NT2/D1 (cell line): ENCODE data around the gene SYT1.

ENCODE experiments used
- DNase-seq: peaks from one replicate; pipeline ENCODE4 v3.0.0-alpha.2; 2011; ENCODE audit warnings: low read depth, low spot score
- H3K27me3 ChIP-seq: 2 replicates; pipeline ENCODE4 v1.6.0; 2011; ENCODE audit warnings: mild to moderate bottlenecking; ENCODE audit not compliant: insufficient read length, insufficient read depth
- H3K36me3 ChIP-seq: 2 replicates; pipeline ENCODE4 v1.6.1; 2011; ENCODE audit warnings: mild to moderate bottlenecking, low read length, mixed read lengths; ENCODE audit not compliant: insufficient read depth, insufficient read length
- H3K4me1 ChIP-seq: 2 replicates; pipeline ENCODE4 v1.5.1; 2011; ENCODE audit not compliant: insufficient read depth, insufficient read length
- H3K4me3 ChIP-seq: 2 replicates; pipeline ENCODE4 v1.5.1; 2011; ENCODE audit warnings: low read depth; ENCODE audit not compliant: insufficient read length
- H3K9ac ChIP-seq: 2 replicates; pipeline ENCODE4 v1.6.0; 2011; ENCODE audit warnings: low read depth; ENCODE audit not compliant: insufficient read length
- H3K9me3 ChIP-seq: 2 replicates; pipeline ENCODE4 v1.5.1; 2011; ENCODE audit warnings: mild to moderate bottlenecking, low read length; ENCODE audit not compliant: insufficient read depth
- SUZ12 ChIP-seq: IDR thresholded peaks from 2 replicates; pipeline ENCODE4 v1.6.1; 2011; ENCODE audit not compliant: insufficient read length, insufficient read depth; ENCODE audit errors: extremely low read depth
- YY1 ChIP-seq: IDR thresholded peaks from 2 replicates; pipeline ENCODE4 v1.6.1; 2011; ENCODE audit not compliant: insufficient read length, insufficient read depth
- ZNF274 ChIP-seq: IDR thresholded peaks from 2 replicates; pipeline ENCODE4 v1.6.1; 2011; ENCODE audit warnings: mild to moderate bottlenecking, low read depth, low read length

The SYT1 gene

GRCh38 chr12:79250186-79250585 lies 385.6 kb downstream of the SYT1 start:
- Histone ChIP-seq H3K36me3 (no peaks in the 10 kb centered on the region), H3K9me3 (no peaks in the 10 kb centered on the region), H3K4me3 (no peak overlapping the region), H3K4me1 (no peaks in the 10 kb centered on the region), H3K9ac (no peak overlapping the region), H3K27me3 (no peaks in the 10 kb centered on the region)
- TF ChIP-seq ZNF274: no peak
- TF ChIP-seq YY1: no peak
- no peak for TF ChIP-seq SUZ12
- no peak for DNase-seq

GRCh38 chr12:79250960-79251755 lies 386.6 kb downstream of the SYT1 start:
- no peak for DNase-seq
- no peaks in the 10 kb centered on the region for H3K36me3 ChIP-seq
- H3K4me3 ChIP-seq: no peak overlapping the region
- TF ChIP-seq YY1 (no peak), SUZ12 (no peak), ZNF274 (no peak)
- no peaks in the 10 kb centered on the region for H3K27me3 ChIP-seq
- H3K4me1 ChIP-seq: no peaks in the 10 kb centered on the region
- H3K9ac ChIP-seq: no peak overlapping the region
- no peaks in the 10 kb centered on the region for H3K9me3 ChIP-seq

GRCh38 chr12:79252358-79253075 lies 387.9 kb downstream of the SYT1 start:
- no peaks in the 10 kb centered on the region for H3K27me3 ChIP-seq
- no peak for DNase-seq
- H3K4me3 ChIP-seq: no peak overlapping the region
- TF ChIP-seq SUZ12 (no peak), YY1 (no peak), ZNF274 (no peak)
- H3K36me3 ChIP-seq: no peaks in the 10 kb centered on the region
- H3K9ac ChIP-seq: no peak overlapping the region
- no peaks in the 10 kb centered on the region for H3K4me1 ChIP-seq
- H3K9me3 ChIP-seq: no peaks in the 10 kb centered on the region

- no peak for DNase-seq
- H3K36me3 ChIP-seq: no peaks in the 10 kb centered on the region
- no peak overlapping the region for H3K4me3 ChIP-seq
- no peaks in the 10 kb centered on the region for H3K9me3 ChIP-seq
- no peak overlapping the region for H3K9ac ChIP-seq
- no peaks in the 10 kb centered on the region for H3K27me3 ChIP-seq
- no peak for TF ChIP-seq YY1
- no peak for TF ChIP-seq SUZ12
- TF ChIP-seq ZNF274: no peak
- H3K4me1 ChIP-seq: no peaks in the 10 kb centered on the region
These were observed 390.7 kb downstream of the SYT1 start for GRCh38 chr12:79255288-79255687.

DNA sequence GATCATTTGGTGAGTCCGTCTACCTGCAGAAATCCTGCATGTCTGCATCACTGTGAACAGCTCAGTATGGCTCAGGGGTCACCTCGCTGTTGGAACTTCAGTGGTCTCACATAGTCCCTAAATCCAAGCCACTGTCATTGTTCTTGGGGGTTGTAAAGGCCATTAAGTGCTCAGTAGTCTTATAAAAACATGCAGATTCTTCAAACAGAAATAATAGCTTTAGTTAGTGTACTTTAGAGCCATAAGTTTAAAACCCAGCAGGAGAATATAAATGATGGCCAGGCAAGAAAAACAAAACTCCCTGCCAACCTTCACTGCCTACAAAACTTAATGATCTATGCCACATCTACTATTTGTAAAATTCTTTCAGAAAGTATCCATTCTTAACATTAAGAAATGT lies 396.3 kb downstream of the SYT1 start:
- DNase-seq: no peak
- TF ChIP-seq ZNF274 (no peak), YY1 (no peak), SUZ12 (no peak)
- no peak overlapping the region for H3K9ac ChIP-seq
- H3K36me3 ChIP-seq: no peaks in the 10 kb centered on the region
- H3K27me3 ChIP-seq: no peaks in the 10 kb centered on the region
- H3K9me3 ChIP-seq: no peaks in the 10 kb centered on the region
- H3K4me1 ChIP-seq: no peaks in the 10 kb centered on the region
- H3K4me3 ChIP-seq: no peak overlapping the region

DNA sequence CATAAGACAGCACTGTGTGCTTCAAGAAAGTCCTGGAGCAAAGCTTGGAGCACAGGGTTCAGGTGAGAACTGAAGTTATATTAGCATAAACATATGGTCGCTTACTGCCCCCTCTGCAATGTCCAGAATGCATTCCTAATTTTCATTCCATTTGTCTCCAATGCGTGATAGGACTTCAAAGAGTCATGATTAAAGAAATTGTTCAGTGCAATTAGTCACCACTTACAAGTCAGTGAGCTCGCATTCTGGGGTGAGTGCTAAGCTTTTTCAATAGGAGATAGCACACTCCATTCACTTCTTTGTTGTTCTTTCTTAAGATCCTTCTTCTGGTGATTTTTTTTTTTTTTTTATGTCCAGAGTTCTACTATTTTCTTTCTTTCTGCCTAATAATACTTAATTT lies 398.4 kb downstream of the SYT1 start:
- TF ChIP-seq ZNF274 (no peak), YY1 (no peak), SUZ12 (no peak)
- no peaks in the 10 kb centered on the region for H3K4me1 ChIP-seq
- no peak for DNase-seq

More for the DNA sequence above, 398.4 kb downstream of the SYT1 start:
- Histone ChIP-seq H3K9me3 (no peaks in the 10 kb centered on the region), H3K36me3 (no peaks in the 10 kb centered on the region), H3K27me3 (no peaks in the 10 kb centered on the region), H3K4me3 (no peak overlapping the region), H3K9ac (no peak overlapping the region)
